Sigmoid colon (tissue), 4 donors: ENCODE data around the gene HOXD3.

ENCODE experiments used
- POLR2AphosphoS5 ChIP-seq, 4 donors: sonication (generic); formaldehyde crosslinking; IDR thresholded peaks; one replicate each; pipeline ENCODE4 v1.6.1; 2017; ENCODE audit warnings: antibody characterized with exemption in 4 of 4
- TF ChIP-seq, protein P1 (sequence below), 4 experiments: fragments of 450-650 bp in 3 of 4; fragments of 200-600 bp in 1 of 4; IDR thresholded peaks; one replicate each; pipeline ENCODE4 v1.5.1; 2016 to 2019; ENCODE audit warnings: antibody characterized with exemption in 4 of 4, mild to moderate bottlenecking in 3 of 4, moderate library complexity in 2 of 4

DNA sequence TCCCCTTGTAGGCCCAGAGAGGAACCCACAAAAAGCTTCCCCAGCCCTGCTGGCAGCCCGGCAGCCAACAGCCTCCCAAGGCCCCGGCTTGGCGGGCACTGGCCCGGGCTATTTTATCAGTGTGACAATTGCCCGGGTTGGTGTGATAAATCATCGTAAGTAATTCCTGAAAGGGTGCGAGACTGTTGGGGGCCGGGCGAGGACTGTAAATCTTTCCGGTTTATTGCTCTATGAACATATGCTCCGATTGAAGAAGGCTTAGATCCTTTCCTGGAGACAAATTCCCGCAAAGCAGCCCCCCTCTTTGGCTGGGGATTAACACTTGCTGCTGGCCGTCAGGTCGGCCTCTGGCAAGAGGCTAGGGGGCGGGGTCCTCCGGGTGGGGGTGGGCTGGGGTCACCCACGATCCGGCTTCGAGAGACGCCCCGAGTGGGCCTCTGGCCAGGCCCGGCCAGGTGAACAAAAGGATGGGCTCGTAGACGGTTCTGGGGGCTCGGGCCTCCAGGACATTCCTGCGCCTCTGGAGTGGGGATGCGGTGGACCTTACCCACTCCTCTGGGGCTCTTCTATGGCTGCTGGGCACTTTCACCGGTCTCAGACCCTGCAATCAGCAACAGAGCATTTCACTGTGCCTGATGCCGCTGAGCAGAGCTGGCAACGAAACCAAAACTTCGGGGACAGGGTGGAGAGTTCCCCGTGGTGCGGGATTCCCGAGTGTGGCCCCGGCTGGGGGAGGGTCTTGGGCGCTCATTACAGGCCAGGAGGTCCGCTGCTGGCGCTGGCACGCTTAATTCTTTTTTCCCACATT, 2.0 kb downstream of the HOXD3 start:
- no peak for TF ChIP-seq POLR2AphosphoS5 (IDR thresholded peaks at IDR 0.05)
- TF ChIP-seq, protein P1, sequence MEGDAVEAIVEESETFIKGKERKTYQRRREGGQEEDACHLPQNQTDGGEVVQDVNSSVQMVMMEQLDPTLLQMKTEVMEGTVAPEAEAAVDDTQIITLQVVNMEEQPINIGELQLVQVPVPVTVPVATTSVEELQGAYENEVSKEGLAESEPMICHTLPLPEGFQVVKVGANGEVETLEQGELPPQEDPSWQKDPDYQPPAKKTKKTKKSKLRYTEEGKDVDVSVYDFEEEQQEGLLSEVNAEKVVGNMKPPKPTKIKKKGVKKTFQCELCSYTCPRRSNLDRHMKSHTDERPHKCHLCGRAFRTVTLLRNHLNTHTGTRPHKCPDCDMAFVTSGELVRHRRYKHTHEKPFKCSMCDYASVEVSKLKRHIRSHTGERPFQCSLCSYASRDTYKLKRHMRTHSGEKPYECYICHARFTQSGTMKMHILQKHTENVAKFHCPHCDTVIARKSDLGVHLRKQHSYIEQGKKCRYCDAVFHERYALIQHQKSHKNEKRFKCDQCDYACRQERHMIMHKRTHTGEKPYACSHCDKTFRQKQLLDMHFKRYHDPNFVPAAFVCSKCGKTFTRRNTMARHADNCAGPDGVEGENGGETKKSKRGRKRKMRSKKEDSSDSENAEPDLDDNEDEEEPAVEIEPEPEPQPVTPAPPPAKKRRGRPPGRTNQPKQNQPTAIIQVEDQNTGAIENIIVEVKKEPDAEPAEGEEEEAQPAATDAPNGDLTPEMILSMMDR (IDR thresholded peaks at IDR 0.05) = no peak
